IPS DF 4.7 (cell line): ENCODE measurements around the gene HIGD2B.
"Not testable (repeated sequence)": the region's sequence is repeated elsewhere in the genome, so short reads cannot be mapped to it uniquely, and the experiment has no call there.

Experiments used
- DNase-seq: peaks from one replicate; pipeline ENCODE4 v3.0.0-alpha.2; 2013; ENCODE audit warnings: low spot score; ENCODE audit errors: extremely low read depth

The HIGD2B gene

GRCh38 chr15:72685925-72686794 is at the start of gene HIGD2B, which contains the start of gene BBS4:
Gene HIGD2B (minus strand): TSS chr15:72686182. CDS start chr15:72676374, 9,808 bp downstream.
Gene BBS4 (plus strand): TSS chr15:72686207. CDS start chr15:72686228, 21 bp downstream.
- peak; percentile 81 for DNase-seq

GRCh38 chr15:72735111-72735510 is 49.1 kb upstream of the HIGD2B start:
- no peak for DNase-seq

- DNase-seq, result no peak
Measured at GRCh38 chr15:72733941-72734738, 48.2 kb upstream of the HIGD2B start.

DNA sequence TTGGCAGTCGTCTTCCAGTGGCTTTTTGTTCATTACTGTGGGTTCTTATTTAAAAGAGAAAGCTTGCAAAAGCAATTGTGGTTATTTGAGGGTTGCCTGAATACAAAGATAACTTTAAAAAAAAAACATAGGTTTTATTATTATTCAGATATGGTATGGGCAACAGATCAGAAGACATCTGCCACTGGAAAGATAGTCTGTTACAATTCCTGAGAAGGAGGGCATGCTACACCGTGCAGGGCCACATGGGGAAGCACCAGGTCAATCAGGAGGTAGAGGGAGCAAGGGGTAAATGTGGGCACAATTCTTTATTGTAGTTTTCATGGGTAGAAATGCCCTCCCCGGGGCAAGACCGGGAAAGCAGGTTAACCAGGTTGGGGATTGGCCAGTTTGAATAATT is 46.5 kb upstream of the HIGD2B start:
- DNase-seq, result no peak

- no peak for DNase-seq
Measured at GRCh38 chr15:72732086-72732485, 46.1 kb upstream of the HIGD2B start.

GRCh38 chr15:72728821-72729220 is 42.8 kb upstream of the HIGD2B start:
- DNase-seq, result no peak

DNA sequence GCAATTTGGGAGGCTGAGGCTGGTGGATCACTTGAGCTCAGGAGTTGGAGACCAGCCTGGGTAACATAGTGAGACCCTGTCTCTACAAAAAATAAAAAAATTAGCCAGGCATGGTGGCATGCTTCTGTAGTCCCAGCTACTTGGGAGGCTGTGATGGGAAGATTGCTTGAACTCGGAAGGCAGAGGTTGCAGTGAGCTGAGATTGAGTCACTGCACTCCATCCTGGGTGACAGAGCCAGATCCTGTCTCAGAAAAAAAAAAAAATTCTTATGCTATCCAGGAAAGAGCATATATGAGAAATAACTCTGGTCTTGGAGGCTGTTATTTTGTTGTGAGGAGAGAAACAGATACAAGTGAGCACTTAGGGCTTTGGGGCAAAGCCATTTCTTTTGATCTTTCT is 42.3 kb upstream of the HIGD2B start:
- not testable (repeated sequence) for DNase-seq

- DNase-seq, result no peak
Measured at GRCh38 chr15:72727154-72727553, 41.2 kb upstream of the HIGD2B start.

DNA sequence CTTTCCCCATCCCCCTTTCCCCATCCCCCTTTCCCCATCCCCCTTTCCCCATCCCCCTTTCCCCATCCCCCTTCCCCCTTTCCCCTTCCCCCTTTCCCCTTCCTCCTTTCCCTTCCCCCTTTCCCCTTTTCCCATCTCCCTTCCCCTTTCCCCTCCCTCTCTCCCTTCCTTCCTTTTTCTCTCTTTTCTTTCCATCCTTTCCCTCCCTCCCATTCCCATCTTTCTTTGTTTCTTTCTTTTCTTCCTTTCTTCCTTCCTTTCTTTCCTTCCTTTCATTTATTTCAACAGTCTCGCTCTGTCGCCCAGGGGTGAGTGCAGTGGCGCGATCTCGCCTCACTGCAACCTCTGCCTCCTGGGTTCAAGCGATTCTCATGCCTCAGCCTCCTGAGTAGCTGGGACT is 39.9 kb upstream of the HIGD2B start:
- DNase-seq, result not testable (repeated sequence)

DNA sequence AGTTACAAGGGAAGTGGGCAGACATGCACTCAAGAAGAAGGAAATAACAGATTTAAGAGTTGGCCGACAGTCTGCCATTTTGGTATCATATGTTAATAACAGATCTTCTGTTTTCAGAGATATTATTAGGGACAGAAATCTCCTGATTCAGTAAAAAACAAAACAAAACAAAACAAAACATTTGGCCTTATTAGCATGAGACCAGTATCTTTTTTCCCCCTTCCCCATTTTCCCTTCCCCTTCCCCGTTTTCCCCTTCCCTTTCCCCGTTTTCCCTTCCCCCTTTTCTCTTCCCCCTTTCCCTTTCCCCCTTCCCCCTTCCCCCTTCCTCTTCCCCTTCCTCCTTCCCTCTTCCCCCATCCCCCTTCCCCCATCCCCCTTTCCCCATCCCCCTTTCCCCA is 39.5 kb upstream of the HIGD2B start:
- DNase-seq, result no peak

- no peak for DNase-seq
Measured at GRCh38 chr15:72724028-72724427, 38.0 kb upstream of the HIGD2B start.

DNA sequence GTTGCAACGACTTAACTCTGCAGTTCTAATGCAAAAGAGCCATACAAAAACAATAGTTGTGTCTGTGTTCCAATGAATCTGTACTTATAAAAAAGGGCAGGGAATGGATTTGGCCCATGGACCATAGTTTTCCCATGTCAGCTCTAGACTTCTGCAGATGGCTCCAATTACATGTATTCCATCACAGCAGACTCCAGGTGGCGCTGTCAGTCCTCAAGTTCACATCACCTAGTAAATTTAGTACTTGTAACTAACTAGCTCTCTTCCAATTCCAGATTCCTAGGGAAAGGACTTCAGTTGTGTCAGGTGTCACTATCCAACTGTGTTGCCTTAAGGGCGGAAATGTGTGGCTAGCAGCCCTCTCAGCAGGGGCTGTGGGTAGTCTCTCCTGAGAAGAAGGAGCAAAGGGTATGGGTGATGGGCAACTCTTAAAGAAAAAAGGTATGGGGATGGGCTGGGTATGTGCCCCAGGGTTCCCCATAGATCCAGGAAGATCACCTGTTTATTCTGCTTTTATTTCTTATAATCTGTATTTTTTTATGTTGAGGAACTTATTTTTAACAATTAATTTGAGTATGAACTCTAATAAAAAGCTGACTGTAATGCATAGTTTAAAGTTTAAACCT is 36.2 kb upstream of the HIGD2B start:
- DNase-seq, result peak; percentile 81

DNA sequence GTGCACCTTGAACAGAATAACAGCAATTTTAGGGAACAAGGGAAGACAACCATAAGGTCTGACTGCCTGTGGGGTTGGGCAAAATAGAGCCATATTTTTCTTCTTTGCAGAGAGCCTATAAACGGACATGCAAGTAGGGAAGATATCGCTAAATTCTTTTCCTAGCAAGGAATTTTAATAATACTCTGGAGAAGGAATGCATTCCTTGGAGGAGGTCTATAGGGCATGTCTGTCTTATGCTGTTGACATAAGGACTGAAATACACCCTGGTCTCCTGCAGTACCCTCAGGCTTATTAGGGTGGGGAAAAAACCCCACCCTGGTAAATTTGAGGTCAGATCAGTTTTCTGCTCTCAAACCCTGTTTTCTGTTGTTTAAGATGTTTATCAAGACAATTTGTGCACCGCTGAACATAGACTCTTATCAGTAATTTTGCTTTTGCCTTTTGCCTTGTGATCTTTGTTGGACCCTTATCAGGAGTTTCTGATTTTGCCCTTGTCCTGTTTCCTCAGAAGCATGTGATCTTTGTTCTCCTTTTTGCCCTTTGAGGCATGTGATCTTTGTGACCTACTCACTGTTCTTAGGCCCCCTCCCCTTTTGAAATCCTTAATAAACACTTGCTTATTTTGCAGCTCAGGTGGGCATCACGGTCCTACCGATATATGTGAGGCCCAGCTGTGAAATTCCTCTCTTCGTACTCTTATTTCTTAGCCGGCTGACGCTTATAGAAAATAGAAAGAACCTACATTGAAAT is 22.7 kb upstream of the HIGD2B start:
- not testable (repeated sequence) for DNase-seq

- DNase-seq, result no peak
Measured at GRCh38 chr15:72706266-72706665, 20.3 kb upstream of the HIGD2B start.

DNA sequence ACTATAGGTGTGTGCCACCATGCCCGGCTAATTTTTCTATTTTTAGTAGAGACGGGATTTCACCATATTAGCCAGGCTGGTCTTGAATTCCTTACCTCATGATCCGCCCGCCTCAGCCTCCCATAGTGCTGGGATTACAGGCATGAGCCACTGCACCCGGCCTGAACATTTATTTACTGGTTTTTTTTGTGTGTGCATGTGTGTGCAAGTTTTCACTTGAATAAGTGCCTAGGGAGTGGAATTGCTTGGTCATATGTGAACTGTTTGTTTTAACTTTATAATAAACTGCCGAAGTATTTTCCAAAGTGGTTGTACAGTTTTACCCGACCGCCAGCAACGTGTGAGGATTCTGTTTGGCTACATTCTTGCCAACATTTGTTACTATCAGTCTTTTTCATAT is 14.1 kb upstream of the HIGD2B start:
- no peak for DNase-seq

GRCh38 chr15:72698938-72699337 is 13.0 kb upstream of the HIGD2B start:
- DNase-seq, result no peak

DNA sequence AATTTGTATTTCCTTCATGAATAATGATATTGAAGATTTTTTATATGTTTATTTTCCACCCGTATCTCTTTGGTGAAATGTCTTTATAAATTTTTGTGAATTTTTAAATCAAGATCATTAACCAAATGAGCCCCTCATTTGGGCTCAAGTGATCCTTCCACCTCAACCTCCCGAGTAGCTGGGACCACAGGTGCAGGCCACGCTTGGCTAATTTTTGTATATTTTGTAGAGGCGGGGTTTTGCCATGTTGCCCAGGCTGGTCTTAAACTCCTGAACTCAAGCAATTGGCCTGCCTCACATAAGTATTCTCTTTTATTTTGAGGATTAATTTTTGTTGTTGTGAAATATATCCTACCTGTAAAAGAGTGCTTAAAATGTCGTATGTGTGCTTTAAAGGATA is 5.0 kb upstream of the HIGD2B start:
- DNase-seq, result no peak

DNA sequence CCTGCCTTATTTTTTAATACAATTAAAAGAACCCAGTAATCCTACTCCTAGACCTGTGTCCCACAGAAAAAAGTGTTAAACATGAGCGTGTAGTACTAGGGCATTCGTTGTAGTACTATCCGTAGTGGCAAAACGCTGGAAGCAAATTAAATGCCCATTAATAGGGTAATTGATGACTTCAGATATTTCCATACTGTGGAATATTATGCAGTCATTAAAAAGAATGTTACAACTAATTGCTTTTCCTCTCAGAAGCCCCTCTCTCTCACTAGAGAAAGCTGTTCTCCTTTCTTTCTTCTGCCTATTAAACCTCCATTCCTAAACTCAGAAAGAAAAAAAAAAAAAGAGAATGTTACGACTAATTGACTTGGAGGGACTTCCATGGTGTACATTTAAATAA is 2.7 kb upstream of the HIGD2B start:
- DNase-seq, result no peak

- no peak for DNase-seq
Measured at GRCh38 chr15:72685301-72685924, 569 bp downstream of the HIGD2B start.

- DNase-seq, result no peak
Measured at GRCh38 chr15:72682772-72683171, 3.2 kb downstream of the HIGD2B start.

- no peak for DNase-seq
Measured at GRCh38 chr15:72680931-72681330, 5.1 kb downstream of the HIGD2B start.
